HEK293T (cell line): ENCODE results near the gene NPHS1.
"Not testable (repeated sequence)": the region's sequence is repeated elsewhere in the genome, so short reads cannot be mapped to it uniquely, and the experiment has no call there.

ENCODE experiments used
- CTCF ChIA-PET: fragments of 350-600 bp; formaldehyde crosslinking; extraction: SDS; loops from one replicate; lab custom pipeline; 2021; ENCODE audit warnings: antibody characterized with exemption, inconsistent platforms; lab: Yijun Ruan, JAX
- POLR2A ChIA-PET: fragments of 350-600 bp; formaldehyde crosslinking; extraction: SDS; loops from one replicate; lab custom pipeline; 2020; ENCODE audit warnings: antibody characterized with exemption, inconsistent platforms; lab: Yijun Ruan, JAX
- DNase-seq: peaks from one replicate; pipeline ENCODE4 v3.0.0; 2012; ENCODE audit warnings: mixed read lengths; ENCODE audit errors: extremely low spot score
- ARNT ChIP-seq: fragments of 450-650 bp; IDR thresholded peaks from 2 replicates; pipeline ENCODE4 v1.6.1; 2017; ENCODE audit warnings: mild to moderate bottlenecking
- BHLHE40 ChIP-seq: fragments of 450-650 bp; IDR thresholded peaks from 2 replicates; pipeline ENCODE4 v1.6.1; 2016; ENCODE audit warnings: mild to moderate bottlenecking, moderate library complexity, borderline replicate concordance
- CTBP1 ChIP-seq: fragments of 450-650 bp; IDR thresholded peaks from 2 replicates; pipeline ENCODE4 v1.6.1; 2016; ENCODE audit warnings: borderline replicate concordance
- ELF4 ChIP-seq: fragments of 450-650 bp; IDR thresholded peaks from 2 replicates; pipeline ENCODE4 v1.6.1; 2017; ENCODE audit warnings: antibody characterized with exemption
- FOXA1 ChIP-seq: fragments of 450-650 bp; IDR thresholded peaks from 2 replicates; pipeline ENCODE4 v1.6.1; 2016; ENCODE audit warnings: mild to moderate bottlenecking
- FOXK2 ChIP-seq: fragments of 450-650 bp; IDR thresholded peaks from 2 replicates; pipeline ENCODE4 v1.6.1; 2016; ENCODE audit warnings: mild to moderate bottlenecking
- FOXM1 ChIP-seq: fragments of 450-650 bp; IDR thresholded peaks from 2 replicates; pipeline ENCODE4 v1.6.1; 2017; ENCODE audit warnings: mild to moderate bottlenecking, borderline replicate concordance
- HDGF ChIP-seq: fragments of 450-650 bp; IDR thresholded peaks from 2 replicates; pipeline ENCODE4 v1.6.1; 2017; ENCODE audit warnings: antibody characterized with exemption, borderline replicate concordance
- L3MBTL2 ChIP-seq: fragments of 450-650 bp; conservative IDR thresholded peaks from 2 replicates; pipeline ENCODE4 v1.6.1; 2016; ENCODE audit warnings: mild to moderate bottlenecking
- LEF1 ChIP-seq: fragments of 450-650 bp; IDR thresholded peaks from 2 replicates; pipeline ENCODE4 v1.6.1; 2017; ENCODE audit warnings: mild to moderate bottlenecking, borderline replicate concordance
- NFRKB ChIP-seq: fragments of 450-650 bp; IDR thresholded peaks from 2 replicates; pipeline ENCODE4 v1.6.1; 2016; ENCODE audit warnings: mild to moderate bottlenecking, moderate library complexity
- PKNOX1 ChIP-seq: fragments of 450-650 bp; IDR thresholded peaks from 2 replicates; pipeline ENCODE4 v1.6.1; 2016
- SP1 ChIP-seq: fragments of 450-650 bp; IDR thresholded peaks from 2 replicates; pipeline ENCODE4 v1.6.1; 2017
- SUZ12 ChIP-seq: fragments of 450-650 bp; IDR thresholded peaks from 2 replicates; pipeline ENCODE4 v1.6.1; 2016; ENCODE audit warnings: mild to moderate bottlenecking
- TARDBP ChIP-seq: fragments of 450-650 bp; IDR thresholded peaks from 2 replicates; pipeline ENCODE4 v1.6.1; 2016
- ZNF384 ChIP-seq: fragments of 450-650 bp; IDR thresholded peaks from 2 replicates; pipeline ENCODE4 v1.6.1; 2016

The NPHS1 gene

DNA sequence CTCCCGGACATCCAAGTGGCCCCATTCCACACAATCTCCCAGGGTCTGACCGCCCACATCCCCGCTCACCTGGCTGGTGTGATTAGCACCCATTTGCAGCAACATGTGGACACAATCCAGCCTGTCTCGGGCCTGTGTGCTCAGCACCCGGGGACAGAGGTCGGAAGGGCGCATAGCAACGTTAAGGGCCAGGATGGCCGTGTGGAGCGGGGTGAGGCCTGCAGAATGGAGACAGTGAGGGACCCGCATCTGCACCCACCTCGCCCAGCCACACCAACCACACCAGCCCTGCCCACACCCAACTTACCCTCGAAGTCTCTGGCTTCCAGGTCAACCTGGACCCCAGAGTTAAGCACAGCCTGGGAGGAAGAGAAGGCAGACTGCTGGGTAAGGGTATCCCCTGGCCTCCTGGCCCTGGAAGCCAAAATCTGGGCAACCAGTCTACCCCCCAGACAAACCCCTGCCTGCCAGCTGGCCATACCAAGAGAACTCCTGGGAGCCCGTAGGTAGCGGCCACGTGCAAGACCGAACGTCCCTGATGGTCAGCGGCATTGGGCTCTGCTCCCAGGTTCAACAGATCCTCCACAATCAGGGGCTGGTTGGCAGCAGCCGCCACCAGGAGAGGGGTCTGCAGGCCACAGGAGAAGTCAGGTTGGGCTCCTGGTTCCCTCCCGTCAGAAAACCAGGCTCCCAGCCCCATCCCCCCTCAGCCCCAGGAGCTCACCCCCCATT is 43.8 kb upstream of the NPHS1 start:
- CTCF ChIA-PET, result no interaction called here
- no peak for DNase-seq
- POLR2A ChIA-PET, result no interaction called here
- TF ChIP-seq SP1 (no peak), BHLHE40 (no peak), LEF1 (no peak), ARNT (no peak), FOXK2 (no peak), FOXM1 (no peak), NFRKB (no peak), ELF4 (no peak), SUZ12 (no peak), PKNOX1 (no peak), HDGF (no peak), CTBP1 (no peak), TARDBP (no peak), L3MBTL2 (no peak), ZNF384 (no peak), FOXA1 (no peak)

DNA sequence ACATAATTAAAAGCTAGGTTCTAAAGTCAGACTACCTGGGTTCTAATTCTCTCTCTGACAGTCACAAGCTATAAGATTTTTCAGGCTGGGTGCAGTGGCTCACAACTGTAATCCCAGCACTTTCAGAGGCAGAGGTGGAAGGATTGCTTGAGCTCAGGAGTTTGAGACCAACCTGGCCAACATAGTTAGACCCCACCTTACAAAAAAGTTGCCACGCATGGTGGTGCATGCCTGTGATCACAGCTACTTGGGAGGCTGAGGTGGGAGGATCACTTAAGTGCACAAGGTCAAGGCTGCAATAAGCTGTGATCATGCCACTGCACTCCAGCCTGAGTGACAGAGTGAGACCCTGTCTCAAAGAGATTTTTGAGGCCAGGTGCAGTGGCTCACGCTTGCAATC is 42.0 kb upstream of the NPHS1 start:
- TF ChIP-seq PKNOX1 (no peak), SUZ12 (no peak), TARDBP (no peak), FOXA1 (no peak), ELF4 (no peak), NFRKB (no peak), LEF1 (no peak), FOXK2 (no peak), ARNT (no peak), BHLHE40 (no peak), SP1 (no peak), ZNF384 (no peak), HDGF (no peak), FOXM1 (no peak), L3MBTL2 (no peak), CTBP1 (no peak)
- ChIA-PET POLR2A (no interaction called here), CTCF (interaction anchor here (0.6 kb wide), 1 partner anchor 37 kb away, joined by 3 read pairs; no protein-coding TSS in a partner anchor)
- no peak for DNase-seq

GRCh38 chr19:35891819-35892218 is 39.5 kb upstream of the NPHS1 start:
- DNase-seq, POLR2A ChIA-PET: not testable (repeated sequence)
- CTCF ChIA-PET, result interaction anchor here (0.6 kb wide), 1 partner anchor 29 kb away, joined by 3 read pairs; no protein-coding TSS in a partner anchor

DNA sequence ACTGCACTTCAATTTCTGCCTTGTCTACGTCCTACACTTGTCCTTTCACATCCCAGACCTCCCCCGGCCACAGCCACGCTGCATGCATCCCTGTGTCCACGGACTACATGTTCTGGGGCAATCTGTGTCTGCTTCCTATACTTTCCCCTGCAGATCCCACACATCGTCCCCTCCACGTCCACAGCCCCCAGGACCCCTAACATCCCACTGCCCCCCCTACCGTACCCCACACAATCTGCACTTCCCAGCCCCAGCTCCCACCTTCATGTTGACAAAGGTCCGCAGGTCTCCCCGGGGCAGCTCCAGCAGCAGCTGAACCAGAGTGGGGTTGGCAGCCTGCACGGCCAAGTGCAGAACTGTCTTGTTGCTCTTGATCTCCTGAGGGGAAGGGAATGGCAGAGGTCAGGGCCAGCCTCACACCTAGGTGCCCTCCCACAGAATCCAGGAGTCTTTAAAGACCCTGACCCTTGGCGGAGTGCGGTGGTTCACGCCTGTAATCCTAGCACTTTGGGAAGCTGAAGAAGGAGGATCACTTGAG is 37.9 kb upstream of the NPHS1 start:
- ChIA-PET POLR2A (interaction anchor here (0.8 to 1.3 kb wide), 2 partner anchors 11 to 41 kb away, joined by 3 read pairs; no protein-coding TSS in a partner anchor), CTCF (no interaction called here)
- TF ChIP-seq FOXA1 (no peak), FOXM1 (no peak), ARNT (no peak)
- no peak for DNase-seq

DNA sequence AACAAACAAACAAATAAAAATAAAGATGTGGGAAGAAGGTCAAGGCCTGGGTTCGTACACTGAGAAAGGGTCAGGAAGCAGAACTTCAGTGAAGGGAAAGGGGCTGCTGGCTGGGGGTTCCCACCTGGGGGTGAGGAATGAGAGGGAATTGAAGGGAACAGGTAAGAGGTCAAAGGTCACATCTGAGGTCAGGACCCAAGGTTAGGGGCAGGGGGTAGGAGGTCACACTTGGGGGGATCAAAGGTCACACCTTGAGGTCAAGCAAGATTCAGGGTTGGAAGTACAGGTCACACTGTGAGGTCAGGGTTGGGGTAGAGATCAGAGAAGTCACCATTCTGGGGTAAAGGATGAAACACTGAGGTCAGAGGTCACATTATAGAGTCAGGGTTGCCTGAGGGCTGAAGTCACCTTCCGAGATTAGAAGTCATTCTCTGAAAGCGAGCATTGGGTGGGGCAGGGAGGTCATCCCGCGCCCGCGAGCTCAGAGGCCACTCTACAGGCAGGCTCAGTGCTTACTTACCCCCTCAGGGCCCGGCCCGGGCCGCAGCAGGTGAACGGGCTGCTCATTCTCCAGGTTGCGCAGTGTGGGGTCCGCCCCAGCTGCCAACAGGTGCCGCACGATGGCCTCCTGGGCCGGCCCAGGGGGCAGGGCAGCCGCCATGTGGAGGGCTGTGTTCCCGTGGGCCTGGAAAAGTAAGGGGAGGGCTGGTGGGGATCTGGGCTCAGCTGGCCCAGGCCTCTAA is 37.2 kb upstream of the NPHS1 start:
- no peak for TF ChIP-seq SP1
- TF ChIP-seq ELF4, result no peak
- TF ChIP-seq PKNOX1, result no peak
- no peak for TF ChIP-seq TARDBP
- no peak for TF ChIP-seq L3MBTL2
- no peak for TF ChIP-seq NFRKB
- no peak for TF ChIP-seq CTBP1
- no peak for TF ChIP-seq FOXA1
- TF ChIP-seq HDGF, result no peak
- no peak for TF ChIP-seq FOXM1
- TF ChIP-seq BHLHE40, result no peak
- TF ChIP-seq FOXK2, result no peak
- no peak for TF ChIP-seq LEF1
- TF ChIP-seq SUZ12, result no peak
- TF ChIP-seq ARNT, result no peak
- no peak for TF ChIP-seq ZNF384
- DNase-seq, result no peak
- ChIA-PET POLR2A (interaction anchor here (0.8 to 1.3 kb wide), 2 partner anchors 11 to 42 kb away, joined by 3 read pairs; no protein-coding TSS in a partner anchor), CTCF (no interaction called here)

DNA sequence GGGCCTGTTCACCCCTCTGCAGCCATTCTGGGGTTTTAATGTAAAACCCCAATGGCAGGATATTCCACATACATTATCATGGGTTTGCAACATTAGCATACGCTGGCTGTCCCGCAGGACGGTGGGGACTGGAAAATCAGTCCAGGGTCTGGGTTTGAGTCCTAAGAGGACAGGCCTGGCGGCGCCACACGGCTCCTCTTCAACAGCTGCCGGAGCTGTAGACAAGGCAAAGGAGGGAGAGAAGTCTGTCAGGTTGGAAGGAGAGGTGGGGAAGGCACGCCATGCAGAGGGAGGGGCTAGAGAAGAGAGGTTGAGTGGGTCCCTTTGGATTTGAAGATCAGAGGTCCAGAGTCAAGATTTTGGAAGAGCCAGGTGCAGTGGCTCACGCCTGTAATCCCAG is 36.1 kb upstream of the NPHS1 start:
- ChIA-PET POLR2A (no interaction called here), CTCF (no interaction called here)
- DNase-seq, result no peak
- TF ChIP-seq ELF4 (no peak), PKNOX1 (no peak), ARNT (no peak), L3MBTL2 (no peak), TARDBP (no peak), ZNF384 (no peak), FOXM1 (no peak), CTBP1 (no peak), SUZ12 (no peak), SP1 (no peak), FOXA1 (no peak), NFRKB (no peak), FOXK2 (no peak)
